ENCODE measurements around the gene GAS7.

DNA sequence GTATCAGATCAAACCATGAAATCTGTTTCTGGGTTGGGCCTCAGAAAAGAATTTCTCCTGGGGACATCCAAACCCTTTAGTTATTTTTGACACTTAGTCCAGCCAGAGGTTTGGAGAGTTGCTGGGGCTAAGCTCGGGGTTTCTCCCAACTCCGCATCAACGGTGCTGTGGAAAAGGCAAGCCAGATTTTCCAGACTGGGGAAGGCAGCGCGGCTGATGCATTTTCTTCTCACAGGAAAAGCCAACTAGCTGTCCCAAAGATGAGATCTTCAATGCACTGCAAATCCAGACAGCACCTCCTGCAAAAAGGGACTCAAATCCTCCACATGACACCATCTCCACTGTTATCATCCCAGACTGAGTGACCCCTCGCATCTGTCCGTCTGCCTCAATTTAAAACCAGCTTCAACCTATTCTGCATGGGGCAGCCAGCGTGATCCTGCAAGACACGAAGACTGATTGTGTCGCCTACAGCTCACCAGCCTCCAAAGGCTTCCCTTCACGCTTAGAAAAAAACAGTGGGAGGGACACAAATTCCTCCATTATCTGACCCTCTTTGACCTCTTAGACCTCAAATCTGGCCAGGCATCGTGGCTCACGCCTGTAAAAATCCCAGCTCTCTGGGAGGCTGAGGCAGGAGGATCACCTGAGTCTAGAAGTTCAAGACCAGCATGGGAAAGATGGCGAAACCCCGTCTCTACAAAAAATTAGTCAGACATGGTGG lies 62.0 kb downstream of the GAS7 start:
- TF ChIP-seq, protein P1, sequence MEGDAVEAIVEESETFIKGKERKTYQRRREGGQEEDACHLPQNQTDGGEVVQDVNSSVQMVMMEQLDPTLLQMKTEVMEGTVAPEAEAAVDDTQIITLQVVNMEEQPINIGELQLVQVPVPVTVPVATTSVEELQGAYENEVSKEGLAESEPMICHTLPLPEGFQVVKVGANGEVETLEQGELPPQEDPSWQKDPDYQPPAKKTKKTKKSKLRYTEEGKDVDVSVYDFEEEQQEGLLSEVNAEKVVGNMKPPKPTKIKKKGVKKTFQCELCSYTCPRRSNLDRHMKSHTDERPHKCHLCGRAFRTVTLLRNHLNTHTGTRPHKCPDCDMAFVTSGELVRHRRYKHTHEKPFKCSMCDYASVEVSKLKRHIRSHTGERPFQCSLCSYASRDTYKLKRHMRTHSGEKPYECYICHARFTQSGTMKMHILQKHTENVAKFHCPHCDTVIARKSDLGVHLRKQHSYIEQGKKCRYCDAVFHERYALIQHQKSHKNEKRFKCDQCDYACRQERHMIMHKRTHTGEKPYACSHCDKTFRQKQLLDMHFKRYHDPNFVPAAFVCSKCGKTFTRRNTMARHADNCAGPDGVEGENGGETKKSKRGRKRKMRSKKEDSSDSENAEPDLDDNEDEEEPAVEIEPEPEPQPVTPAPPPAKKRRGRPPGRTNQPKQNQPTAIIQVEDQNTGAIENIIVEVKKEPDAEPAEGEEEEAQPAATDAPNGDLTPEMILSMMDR (IDR thresholded peaks at IDR 0.05), result no peak
- no peak for TF ChIP-seq EZH2 (IDR thresholded peaks at IDR 0.05; ENCODE audit: borderline replicate concordance, insufficient read depth, low read depth, low read length, poor library complexity, severe bottlenecking)

Data from B cell (primary cell).